ENCODE data around the gene CRBN. TPM values are rescaled to one million over a fixed set of nuclear protein-coding genes. Genes with fewer than 3 reads are reported as not detected.

The CRBN gene
- total RNA-seq, 1 donor from 2014 or later: 46.6 TPM

Other genes with a start within 250 kb of the CRBN start
- 0.65 TPM for gene IL5RA, start 69.3 kb downstream of the CRBN start, total RNA-seq
- 11.2 TPM for gene TRNT1, start 52.8 kb downstream of the CRBN start, total RNA-seq